ENCODE data around the gene NUP42. TPM values are rescaled to one million over a fixed set of nuclear protein-coding genes. Genes with fewer than 3 reads are reported as not detected.
A peak's percentile ranks its signal among the peaks of the same experiment; 100 is the strongest.

NUP42 gene
- total and polyA plus RNA-seq, 2 of the 13 experiments (the other 11 are each of a cell fraction or from before 2014, with no cell fraction given) = 32.0 to 51.5 TPM

DNA sequence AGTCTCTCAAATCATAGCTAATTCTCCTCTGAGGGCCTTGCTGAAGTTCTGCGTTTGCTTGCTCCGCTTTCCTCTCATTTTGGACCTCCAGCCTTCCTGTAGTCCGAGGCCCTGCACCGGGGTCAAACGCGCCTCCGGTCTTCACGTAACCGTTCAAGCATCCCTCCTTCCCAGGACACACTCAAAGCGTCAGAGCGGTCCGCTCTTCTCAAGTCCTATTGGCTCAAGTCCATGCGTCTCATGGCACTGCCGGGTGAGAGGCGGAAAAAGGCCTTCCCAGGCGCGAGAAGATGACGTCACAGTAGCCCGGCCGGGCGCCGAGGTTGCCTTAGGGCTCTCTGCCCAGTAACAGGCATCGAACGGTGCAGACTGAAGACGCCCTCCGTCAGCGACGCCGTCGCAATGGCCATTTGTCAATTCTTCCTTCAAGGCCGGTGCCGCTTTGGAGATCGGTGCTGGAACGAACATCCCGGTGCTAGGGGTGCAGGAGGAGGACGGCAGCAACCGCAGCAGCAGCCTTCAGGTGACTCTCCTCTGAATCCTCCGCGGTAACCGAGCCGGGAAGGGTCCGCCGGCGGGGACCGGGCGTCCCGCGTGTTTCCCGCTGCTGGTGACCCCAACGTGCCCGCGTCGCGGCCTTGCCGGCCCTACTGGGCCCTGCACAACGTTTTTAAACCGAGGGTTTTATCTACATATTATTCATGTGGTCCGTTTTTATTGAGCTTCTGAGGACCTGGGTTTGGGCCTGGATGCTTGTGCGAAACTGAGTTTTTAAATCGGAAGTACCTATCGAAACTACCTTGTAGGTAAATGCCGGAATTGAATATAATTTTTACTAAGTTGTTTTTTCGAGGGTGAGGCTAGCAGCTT, at the start of gene NUP42 (continued):
- TF ChIP-seq BCL6 (CRISPR knock-in tag; IDR thresholded peaks at IDR 0.05) = peak; percentile 39; the same call in 1 of the 2 replicates
- no peak for TF ChIP-seq SETDB1 (CRISPR knock-in tag; IDR thresholded peaks at IDR 0.05; ENCODE audit: borderline replicate concordance)
- TF ChIP-seq MAX (IDR thresholded peaks at IDR 0.05) = peak; percentile 82
- TF ChIP-seq SUZ12 (IDR thresholded peaks at IDR 0.05; ENCODE audit: low read depth, low read length) = no peak
- TF ChIP-seq ZNF768 (CRISPR knock-in tag; IDR thresholded peaks at IDR 0.05) = peak; percentile 38; the same call in 1 of the 2 replicates
- TF ChIP-seq ZNF629 (CRISPR knock-in tag; conservative IDR thresholded peaks at IDR 0.05) = no peak
- no peak for TF ChIP-seq KAT2B (IDR thresholded peaks at IDR 0.05; ENCODE audit: borderline replicate concordance, low read depth, low read length)
- TF ChIP-seq USF2 (IDR thresholded peaks at IDR 0.05; ENCODE audit: low read depth, low read length) = no peak
- TF ChIP-seq USF2 (CRISPR knock-in tag; IDR thresholded peaks at IDR 0.05; ENCODE audit: borderline replicate concordance) = 0 out of 2 replicates have a peak, but pooled peaks have one; percentile 21
- no peak; the same call in 1 of the 2 replicates for TF ChIP-seq HMG20B (CRISPR knock-in tag; conservative IDR thresholded peaks at IDR 0.05)
- TF ChIP-seq ASH2L (IDR thresholded peaks at IDR 0.05; ENCODE audit: insufficient read length, low read depth, low read length) = peak; percentile 98
- no peak for TF ChIP-seq RNF2 (conservative IDR thresholded peaks at IDR 0.05; ENCODE audit: low read depth)
- TF ChIP-seq ISX (CRISPR knock-in tag; conservative IDR thresholded peaks at IDR 0.05) = no peak; the same call in 1 of the 2 replicates
- TF ChIP-seq BRF2 (CRISPR knock-in tag; IDR thresholded peaks at IDR 0.05) = peak; percentile 70; the same call in 1 of the 2 replicates
- peak; percentile 94 for TF ChIP-seq TARDBP (CRISPR knock-in tag; IDR thresholded peaks at IDR 0.05)
- peak; percentile 41; the same call in 1 of the 2 replicates for TF ChIP-seq ZNF670 (CRISPR knock-in tag; IDR thresholded peaks at IDR 0.05; ENCODE audit: borderline replicate concordance)
- no peak for TF ChIP-seq ZNF468 (CRISPR knock-in tag; IDR thresholded peaks at IDR 0.05)
- no peak for TF ChIP-seq TCF7L2 (IDR thresholded peaks at IDR 0.05; ENCODE audit: low read depth, low read length)
- TF ChIP-seq ZNF891 (CRISPR knock-in tag; IDR thresholded peaks at IDR 0.05) = peak; percentile 82
- TF ChIP-seq ZNF839 (CRISPR knock-in tag; IDR thresholded peaks at IDR 0.05; ENCODE audit: borderline replicate concordance) = peak; percentile 78; the same call in 1 of the 2 replicates
- TF ChIP-seq, protein P1, sequence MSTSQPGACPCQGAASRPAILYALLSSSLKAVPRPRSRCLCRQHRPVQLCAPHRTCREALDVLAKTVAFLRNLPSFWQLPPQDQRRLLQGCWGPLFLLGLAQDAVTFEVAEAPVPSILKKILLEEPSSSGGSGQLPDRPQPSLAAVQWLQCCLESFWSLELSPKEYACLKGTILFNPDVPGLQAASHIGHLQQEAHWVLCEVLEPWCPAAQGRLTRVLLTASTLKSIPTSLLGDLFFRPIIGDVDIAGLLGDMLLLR (CRISPR knock-in tag; IDR thresholded peaks at IDR 0.05) = 0 out of 2 replicates have a peak, but pooled peaks have one; percentile 61
- peak; percentile 95 for TF ChIP-seq MXD4 (CRISPR knock-in tag; IDR thresholded peaks at IDR 0.05)
- peak; percentile 86 to 92 for TF ChIP-seq HMGXB4 (CRISPR knock-in tag; IDR thresholded peaks at IDR 0.05; ENCODE audit: borderline replicate concordance in 1 of 2, low read depth in 1 of 2)
- TF ChIP-seq FOXP1 (IDR thresholded peaks at IDR 0.05) = no peak
- TF ChIP-seq FOXP1 (CRISPR knock-in tag; IDR thresholded peaks at IDR 0.05) = 0 out of 2 replicates have a peak, but pooled peaks have one; percentile 24

All from HepG2 (cell line).